Measurements from ENCODE around the gene ZHX3.

The ZHX3 gene

DNA sequence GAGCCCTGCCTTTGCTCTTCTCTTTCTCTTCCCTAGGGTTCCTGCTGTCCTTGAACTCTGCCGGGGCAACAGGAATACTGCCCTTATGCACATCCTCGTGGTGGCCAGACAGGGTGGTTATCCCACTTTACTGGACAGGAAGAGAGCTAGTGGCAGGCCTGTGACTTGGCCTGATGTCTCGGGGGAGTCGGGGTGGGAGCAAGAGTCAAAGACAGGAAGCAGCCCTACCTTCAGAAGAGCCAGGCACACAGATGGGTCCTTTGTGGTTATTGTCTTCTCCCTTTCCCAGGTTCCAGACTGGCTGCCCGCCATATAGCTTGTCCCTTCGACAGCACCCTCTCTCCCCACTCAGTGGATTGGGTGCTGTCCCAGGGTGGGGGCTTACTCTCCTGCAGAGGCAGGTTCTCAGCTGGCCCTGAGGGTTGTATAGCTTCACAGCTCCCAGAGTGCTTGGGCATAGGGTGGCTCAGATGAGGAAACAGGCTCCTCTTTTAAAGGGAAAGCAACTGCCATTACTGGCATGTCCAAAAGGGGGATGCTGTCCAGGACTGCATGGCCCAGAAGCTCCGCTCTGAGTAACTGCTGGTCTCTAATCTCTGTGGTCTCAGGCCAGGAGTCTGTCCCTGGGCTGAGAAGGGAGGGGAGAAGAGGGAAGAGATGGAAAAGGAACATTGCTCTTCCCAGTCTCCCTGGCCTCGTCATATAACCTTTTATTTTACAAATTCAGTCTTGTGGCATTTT is 162.9 kb downstream of the ZHX3 start:
- DNase-seq (ENCODE audit: low read depth, low spot score) = no peak

DNA sequence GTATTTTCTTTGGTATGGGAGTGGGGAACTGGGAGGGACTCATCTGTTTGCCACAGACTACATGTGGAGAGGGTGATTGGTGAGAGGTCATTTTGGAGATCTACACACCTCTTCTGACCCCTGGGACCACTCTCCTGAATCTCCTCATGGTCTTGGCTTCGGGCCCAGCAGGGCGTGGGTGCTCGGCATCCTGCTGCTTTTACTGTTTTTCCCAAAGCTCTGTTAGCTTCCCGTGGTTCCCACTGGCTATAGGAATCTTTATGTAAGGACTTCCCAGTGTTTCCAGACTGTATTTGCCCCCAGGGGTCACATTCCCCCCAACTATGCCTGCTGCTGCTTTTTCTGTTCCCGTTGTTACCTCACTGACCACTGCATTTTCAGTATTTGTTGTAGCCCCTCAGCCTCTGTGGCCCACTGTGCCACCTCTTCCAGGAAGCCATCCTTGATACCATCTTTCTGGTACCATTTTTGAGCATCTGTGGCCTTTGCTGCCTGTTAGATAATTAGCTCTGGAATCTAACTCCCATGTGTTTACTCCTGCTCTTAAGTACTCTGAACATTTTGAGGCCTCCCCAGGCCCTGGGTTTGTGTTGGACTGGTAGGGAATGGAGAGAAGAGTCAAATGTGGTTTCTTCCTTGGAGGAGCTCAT is 165.3 kb downstream of the ZHX3 start:
- DNase-seq (ENCODE audit: low read depth, low spot score) = no peak

DNA sequence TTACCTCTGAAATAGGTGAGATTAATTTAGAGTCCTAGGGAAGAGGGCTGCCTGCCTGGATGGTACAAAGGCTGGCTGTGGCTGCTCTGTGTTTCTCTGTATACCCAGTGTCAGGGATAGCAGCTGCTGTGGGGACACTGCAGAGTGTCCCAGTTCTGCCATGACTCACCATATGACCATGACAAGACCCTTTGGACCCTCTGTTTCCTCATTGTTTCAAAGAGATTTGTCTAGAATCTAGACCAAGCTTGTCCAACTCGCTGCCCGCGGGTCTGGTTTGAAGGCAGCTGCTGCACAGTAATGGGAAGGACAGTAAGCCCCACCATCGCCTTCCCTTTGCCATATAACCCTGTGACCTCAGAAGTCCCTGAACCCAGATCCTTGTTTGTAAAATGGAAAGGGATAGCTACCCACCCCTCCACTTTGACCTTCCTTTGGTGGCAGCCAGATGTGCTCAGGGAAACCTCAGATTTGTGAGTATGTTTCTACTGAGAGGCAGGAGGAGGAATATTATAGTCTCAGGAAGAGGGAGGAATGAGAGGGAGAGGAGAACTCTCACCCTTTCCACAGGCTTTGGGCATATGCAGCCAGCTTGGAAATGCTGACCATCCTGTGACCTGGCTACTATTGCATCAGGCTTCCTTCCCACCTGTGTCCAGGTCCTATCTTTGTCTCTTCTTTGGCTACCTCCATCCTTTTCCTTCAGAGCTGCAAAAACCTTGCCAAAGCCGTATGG is 166.2 kb downstream of the ZHX3 start:
- DNase-seq (ENCODE audit: low read depth, low spot score) = no peak

DNA sequence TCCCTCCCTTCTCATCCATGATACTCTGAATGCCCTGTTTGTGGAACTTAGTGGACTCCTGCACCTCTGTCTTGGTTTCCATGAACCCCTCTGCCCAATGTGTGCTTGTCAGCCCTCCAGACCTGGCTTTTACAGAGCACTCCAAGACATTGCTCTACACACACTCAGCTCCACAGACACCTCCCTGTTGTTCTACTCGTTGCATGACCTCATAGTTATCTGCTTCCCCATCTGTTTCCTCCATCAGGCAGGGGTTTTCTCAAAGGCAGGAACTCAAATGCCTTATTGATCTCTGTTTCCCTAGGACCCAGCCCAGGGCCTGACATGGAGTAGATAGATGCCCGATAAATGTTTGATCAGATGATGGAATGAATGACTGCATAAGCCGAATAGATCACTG is 166.9 kb downstream of the ZHX3 start:
- no peak for DNase-seq (ENCODE audit: low read depth, low spot score)

DNA sequence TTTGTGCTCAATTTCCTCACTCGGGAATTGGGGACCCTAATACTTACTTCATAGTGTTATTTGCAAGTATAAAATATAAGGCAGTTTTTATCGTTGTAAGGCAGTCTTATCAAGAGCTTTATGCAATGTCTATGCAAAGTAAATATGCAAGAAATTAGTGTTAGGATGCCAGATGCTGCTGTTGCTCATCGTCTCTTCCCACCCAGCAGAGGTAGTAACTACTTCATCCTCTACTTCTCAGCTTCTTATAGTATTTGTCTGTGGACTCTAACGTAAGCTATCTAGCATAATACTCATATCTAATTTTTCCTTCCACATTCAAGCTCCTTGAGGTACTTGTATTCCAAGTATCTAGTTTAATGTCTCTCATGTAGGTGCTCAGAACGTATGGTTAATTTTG is 168.6 kb downstream of the ZHX3 start:
- DNase-seq (ENCODE audit: low read depth, low spot score) = no peak

DNA sequence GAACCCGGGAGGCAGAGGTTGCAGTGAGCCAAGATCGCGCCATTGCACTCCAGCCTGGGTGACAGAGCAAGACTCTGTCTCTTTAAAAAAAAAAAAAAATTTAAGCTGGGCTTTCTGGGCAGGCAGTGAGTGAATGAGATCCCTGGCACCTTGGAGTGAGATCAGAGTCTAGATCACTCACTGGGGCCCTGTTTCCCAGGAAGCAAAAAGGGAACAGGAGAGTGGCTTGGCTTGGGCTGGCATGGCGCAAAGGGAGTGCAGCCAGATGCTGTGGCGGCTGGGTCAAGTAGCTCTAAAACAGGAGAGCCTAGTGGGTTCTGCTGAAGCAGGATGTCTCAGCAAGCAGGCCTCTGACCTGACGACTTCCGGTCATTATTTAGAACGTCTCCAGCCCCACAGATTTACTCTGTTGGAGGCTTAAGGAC is 169.8 kb downstream of the ZHX3 start:
- DNase-seq (ENCODE audit: low read depth, low spot score) = no peak

DNA sequence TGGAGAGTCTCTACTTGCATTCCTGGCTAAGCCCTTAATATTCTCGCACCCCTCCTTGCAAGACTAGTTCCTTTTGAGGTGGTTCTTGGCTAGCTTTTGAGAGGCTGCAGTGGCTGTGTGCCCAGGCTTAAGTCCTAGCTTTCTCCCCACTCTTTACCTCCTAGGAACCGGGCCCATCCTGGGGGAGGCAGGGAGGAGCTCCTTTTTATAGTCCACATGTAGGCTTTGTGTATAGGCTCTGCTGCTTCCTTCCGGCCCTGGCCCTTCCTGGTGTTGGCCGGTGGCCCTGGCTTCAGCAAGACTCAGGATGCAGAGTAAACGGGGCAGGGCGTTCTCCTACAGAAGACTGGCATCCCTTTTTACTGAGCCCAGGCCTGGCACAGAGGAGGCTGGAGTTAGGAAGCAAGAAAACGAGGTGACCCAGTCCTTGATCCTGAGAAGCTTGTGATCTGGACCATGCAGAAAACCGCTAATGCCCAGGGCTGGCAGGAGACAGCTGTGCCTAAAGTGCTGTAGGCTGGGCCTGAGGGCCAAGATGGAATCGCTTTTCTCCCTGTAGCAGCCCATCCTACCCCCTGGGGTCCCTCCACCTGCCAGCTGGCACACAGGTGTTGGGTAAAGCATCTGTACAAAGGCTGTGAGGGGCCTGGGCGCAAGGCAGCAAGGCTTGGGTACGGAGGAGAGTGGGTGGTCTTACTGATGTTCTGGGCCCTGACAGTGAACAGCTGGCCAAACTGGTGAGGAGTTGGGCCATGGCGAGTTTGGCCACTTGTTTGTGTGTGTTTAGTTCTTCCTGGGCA is 171.5 kb downstream of the ZHX3 start:
- DNase-seq (ENCODE audit: low read depth, low spot score) = no peak

DNA sequence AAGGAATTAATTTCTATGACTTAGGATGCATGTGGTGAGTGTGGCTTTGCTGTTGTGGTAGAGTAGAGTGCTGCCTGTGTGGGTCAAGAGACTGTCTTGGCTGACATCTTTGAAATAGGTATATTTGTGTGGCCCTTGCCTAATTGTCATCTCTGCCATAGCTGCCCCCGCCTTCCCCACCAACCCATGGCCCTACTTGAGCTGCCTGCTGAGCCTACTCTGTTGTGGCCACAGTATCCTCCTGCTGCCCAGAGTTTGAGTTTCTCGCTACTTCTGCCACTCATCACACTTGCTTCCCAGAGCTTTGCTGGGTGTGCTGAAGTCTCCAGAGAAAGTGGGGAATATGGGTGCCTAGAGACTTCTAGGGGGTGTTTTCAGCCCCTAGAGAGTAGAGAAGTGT is 172.2 kb downstream of the ZHX3 start:
- DNase-seq (ENCODE audit: low read depth, low spot score) = no peak

DNA sequence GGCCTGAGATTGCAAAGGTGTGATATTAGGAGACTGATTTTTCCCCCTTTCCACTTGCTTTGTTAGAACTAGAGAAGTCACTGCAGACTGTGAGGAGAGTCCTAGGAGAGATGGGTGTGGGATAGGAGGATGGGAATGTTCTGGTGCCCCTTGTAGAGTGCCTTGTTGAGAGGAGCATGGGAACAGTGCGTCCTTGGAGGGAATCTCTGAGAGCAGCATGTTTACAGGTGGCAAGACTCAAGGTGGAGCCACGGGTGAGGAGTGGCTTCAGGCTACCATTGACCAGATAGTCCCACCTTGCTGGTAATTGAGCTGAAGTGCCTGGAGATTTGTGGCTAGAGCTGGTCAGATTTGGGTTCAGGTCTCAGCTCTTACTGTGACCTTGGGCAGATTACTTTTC is 174.2 kb downstream of the ZHX3 start:
- DNase-seq (ENCODE audit: low read depth, low spot score) = no peak

DNA sequence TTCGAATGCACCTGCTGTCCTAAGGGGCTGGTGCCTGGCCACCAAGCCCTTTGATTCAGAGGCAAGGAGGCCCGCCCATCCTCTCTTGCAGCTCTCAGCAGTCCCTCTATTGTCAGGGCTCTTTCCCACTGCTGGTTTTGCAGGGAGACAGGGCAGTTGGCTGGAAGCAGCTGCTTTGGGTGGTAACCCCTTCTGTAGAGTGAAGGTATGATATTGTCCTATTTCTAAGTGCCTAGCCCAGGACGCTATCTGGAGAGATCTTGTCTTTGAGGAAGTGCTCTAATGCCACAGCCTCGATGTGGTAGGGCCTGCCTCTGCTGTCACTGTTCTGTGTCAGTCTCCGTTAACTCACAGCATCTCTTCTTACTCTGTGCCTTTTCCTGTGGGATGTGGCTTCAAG is 174.6 kb downstream of the ZHX3 start:
- DNase-seq (ENCODE audit: low read depth, low spot score) = no peak

DNA sequence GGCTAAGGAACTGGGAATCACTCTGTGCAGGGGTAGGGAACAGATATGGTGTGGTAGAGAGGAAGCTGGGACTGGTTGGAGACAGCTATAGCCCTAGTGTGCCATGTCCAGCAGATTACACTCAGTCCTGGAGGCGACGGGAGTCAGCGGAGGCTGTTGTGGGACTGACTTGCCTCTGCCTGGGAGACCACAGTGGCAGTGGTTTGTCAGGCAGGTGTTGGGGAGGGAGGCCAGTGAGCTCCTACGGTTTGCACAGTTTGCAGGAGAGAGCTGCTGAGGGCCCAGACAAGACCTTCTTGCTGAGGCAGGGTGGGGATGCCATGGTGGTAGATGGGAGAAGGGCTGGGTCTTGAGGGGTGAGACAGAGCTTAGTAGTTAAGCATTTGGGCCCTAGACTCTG is 175.3 kb downstream of the ZHX3 start:
- DNase-seq (ENCODE audit: low read depth, low spot score) = no peak

DNA sequence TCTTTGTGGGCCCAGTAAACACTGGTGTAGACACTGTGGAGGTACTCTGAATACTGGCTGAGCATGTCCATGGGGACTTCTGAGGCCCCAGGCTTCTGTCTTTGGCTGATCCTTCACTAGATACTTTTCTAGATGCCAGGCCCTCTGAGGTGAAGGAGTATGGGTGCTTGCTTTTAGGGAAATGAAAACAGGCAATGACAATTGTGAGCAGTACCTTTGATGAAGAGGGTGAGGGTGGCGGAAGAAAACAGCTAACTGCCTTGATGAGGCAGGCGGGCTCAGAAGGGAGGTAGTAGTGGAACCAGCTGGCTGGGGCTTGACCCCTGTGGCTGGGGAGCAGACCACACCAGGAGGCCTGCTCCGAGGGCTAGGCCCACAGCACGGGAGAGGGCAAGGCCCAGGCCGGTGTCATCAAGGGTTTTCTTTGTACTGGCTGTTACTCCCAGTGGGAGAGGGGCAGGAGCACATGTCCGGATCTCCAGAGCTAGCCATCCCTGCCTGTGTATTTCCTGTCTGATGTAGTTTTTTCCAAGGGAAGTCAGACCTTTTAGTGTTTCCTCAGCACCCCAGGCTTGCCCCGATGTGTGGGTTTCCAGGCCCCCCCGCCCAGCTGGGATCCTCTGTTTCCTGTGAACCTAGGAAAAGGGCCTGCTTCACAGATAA is 176.2 kb downstream of the ZHX3 start:
- DNase-seq (ENCODE audit: low read depth, low spot score) = no peak

DNA sequence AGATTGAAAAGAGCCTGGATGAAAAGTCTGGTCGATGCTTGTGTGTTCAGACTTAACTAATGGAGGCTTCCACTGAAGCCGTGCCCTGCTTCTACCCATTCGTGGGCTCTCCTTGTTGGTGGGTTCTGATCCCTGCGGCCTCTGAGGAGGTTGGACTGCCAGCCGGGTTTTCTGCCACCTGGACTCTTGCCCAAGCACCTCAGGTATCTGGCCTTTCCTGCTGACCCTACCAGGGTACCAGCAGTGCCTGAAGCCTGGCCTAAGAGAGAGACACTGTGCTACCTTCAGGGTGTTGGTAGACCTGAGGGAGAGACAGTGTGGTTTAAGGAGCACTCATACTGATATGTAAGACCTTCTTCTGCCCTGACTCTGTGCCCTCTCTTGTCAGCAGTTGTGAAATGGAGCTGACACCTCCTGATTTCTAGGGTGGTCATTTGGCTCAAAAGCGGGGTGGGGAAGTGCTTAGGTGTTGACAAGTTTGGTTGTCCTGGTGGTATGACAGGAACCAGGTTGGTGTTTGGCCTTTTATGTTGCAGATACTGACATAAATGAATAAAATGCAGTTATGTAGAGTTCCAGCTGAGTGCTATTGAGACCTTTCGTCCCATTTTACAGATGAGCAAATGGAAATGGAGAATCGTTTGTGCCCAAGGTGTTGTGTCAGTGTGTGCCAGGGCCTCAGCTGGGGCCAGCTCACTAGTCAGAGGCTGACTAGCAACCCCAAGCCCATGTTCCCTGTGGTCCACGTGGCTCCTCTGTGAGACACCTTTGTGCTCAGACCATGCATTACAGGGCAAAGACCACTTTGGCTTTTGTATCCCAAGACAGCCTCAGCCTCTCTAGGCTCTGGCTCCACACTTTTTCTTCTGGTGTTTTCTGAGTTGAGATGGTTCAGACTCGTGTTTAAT is 177.1 kb downstream of the ZHX3 start:
- no peak for DNase-seq (ENCODE audit: low read depth, low spot score)

DNA sequence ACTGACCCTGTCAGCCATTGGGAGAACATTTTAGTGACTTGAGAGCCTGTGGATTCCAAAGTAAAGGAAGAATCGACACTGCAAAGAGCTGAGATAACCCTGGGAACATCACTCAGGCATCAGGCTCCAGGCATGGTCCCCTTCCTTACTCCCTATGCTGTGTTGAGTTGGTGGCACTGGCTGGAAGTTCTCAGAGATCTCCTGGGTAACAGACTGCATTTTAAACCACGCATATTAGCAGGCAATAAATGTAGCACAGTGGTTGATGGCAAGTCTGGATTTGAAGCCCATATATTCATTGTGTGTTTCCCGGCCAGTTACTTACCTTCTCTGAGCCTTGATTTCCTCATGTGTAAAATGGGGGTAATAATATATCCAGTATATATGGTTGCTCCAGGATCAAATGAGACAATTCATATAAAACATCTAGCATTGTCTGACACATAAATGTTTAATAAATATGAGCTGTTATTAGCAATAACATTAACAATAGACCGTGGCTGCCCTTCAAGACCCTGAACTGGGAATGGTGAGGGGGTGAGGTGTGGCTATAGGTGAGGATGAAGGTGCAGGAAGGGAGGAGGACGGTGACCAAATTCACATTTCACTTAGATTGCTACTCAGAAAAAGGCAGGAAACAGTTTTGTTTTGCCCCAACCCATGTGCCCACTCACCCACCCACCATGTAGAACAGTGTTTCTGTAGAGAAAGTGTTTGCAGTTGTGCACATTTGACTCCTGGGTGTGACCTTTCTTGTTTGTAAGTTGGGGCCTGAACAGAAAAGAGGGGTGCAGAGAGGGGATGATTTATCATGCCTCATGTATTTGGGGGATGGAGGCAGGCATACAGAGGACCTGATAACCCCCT is 178.1 kb downstream of the ZHX3 start:
- no peak for DNase-seq (ENCODE audit: low read depth, low spot score)

DNA sequence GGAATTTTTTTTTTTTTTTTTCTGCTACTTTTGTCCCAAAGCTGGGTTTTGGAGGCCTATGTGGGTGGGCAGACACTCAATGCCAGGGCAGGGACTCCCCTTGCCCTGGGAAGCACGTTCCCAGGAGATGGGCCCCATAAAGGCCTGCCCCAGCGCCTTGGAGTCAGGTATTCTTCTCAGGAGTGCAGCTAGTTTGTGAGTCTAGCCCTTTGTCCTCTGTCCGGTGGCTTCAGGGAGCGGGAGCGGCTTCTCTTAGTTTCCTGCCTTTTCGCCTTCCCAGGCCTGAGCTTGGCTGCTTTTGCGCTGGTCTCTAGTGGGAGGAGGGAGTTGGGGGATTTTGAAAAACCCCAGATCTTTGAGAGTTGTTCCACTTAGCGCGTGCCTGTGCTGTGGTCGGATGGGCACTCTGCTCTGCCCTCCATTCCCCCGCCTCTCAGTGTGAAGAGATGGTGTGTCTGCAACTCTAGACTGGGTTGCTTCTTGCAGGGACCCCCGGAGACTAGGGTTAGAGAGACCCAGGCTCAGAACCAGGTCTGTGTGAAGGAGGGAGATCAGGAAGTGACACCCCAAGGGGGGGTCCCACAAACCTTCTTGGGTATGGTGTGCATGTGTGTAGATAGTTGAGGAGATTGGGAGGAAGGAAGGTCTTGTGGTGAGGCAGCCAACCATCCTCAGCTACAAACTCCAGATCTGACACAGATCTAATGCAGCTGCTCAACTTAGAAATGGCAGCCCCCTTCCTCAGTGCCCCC is 178.9 kb downstream of the ZHX3 start:
- DNase-seq (ENCODE audit: low read depth, low spot score) = no peak

DNA sequence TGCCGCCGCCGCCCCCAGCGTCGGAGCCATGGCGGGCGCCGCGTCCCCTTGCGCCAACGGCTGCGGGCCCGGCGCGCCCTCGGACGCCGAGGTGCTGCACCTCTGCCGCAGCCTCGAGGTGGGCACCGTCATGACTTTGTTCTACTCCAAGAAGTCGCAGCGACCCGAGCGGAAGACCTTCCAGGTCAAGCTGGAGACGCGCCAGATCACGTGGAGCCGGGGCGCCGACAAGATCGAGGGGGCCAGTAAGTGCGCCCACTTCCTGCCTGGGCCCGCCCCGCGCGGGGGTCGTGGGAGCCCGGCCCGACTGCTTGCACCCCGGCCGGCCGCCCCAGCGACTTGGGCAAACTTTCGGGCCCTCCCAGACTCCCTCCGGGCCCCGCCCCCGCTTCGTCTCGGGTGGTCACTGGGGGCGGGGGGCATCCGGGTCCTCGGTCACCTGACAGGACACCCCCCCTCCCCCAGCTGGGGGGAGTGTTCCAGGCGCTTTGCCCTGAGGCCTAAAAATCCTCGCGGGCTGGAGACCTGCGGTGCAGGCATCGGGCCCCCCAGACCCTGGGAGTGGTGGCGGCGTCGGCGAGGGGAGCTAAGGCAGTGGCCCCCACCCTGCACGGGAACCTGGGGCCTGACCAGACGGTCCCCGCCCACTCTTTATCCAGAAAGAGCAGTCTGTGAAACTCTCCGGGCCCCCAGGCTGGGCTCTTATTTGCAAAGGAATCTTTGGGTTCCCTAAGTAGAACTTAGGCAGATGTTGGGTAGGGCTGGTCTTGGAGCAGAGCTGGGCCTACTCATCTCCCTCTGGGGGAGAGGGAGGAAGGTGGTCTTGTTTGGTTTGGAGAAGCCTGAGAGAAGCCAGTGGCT is 179.7 kb downstream of the ZHX3 start:
- no peak for DNase-seq (ENCODE audit: low read depth, low spot score)

DNA sequence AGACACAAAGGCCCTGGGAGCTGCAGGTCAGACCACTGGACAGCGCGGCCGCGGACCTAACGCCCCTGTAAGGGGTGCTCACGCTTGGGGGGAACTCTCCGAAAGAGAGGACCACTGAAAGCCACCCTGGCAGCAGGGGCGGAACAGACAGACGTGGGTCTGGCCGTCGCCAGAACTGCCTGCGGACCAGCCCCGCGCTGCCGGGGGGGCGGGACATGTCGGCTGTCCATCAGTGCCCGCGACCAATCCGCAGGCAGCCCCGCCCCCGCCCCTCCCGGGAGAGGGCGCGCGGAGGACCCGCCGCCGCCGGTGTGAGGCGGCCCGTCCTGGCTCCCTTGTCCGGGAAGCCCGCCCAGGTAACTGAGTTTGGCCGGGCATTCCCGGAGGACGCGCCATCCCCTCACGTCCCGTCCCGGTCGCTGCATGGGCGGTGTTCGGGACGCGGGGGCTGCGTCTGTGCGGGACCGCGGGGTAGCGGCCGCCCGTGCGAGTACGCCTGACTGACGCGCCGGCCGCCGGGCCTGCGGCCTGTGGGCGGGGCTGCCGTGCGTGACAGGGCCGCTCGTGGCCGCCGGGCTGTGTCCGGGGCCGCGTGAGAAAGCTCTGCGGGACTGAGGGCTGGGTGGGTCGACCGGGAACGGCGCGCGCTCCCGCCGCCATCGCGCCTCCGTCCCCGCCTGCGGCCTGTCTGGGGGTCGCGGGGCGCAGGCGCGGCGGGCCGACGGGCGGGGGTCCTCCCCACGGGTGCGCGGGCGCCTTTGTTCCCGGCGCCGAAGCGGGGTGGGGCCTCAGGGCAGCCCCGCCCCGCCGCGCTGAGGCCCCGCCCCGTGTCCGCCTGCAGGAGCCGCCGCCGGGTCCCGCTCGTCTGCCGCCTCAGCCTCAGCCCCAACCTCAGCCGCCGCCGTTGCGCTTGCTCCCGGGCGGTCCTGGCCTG is 180.6 kb downstream of the ZHX3 start, which contains the start of gene PLCG1:
Gene PLCG1, plus strand, starts transcription at position 864 of the 934 bp plus-strand sequence. CDS start 99 bp downstream, outside the sequence.
- peak; percentile 75 for DNase-seq (ENCODE audit: low read depth, low spot score)

Data from activated naive CD8-positive, alpha-beta T cell treated with anti-CD3 and anti-CD28 coated beads, Interleukin-2, amount 50 U/mL, for 16 hours (primary cell).